Effector CD4-positive, alpha-beta T cell (primary cell): ENCODE measurements around the gene RAB35.

Experiments
- DNase-seq: peaks from one replicate; pipeline ENCODE4 v3.0.0-alpha.2; 2020

RAB35 gene

DNA sequence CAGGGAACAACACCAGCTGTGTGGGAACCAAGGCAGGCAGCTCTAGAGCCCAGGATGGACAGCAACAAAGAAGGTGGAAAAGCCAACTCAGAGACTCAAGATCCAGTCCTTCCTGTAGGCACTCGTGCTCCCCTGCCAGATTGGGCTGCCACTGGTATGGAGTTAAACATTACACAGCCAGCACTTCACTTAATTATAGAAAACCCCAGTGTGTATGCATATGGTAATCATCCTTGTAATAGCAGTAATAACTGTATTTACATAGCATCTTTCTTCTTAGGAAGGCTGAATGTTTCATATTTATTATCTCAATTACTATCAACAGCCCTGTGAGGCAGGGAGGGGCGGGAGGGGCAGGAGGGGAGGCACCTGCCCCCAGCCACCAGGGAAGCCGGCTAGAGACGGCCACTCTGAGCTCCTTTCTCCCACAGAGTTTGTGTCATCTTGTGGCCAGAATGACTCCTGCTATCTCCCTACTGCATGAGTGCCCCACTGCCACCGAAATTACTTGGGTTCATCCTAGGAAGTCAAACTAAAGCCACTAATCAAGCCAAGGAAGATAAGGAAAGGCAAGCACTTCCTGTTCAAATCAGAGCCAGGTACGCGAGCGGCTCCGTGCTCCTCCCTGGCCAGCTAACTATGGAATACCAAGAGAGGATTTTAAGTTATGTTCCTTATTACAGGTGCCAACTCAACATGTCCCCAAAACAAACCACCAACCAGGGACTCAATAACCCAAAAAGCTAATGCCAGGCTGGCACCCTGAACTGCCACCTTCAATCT lies 15.7 kb upstream of the RAB35 start:
- no peak for DNase-seq

DNA sequence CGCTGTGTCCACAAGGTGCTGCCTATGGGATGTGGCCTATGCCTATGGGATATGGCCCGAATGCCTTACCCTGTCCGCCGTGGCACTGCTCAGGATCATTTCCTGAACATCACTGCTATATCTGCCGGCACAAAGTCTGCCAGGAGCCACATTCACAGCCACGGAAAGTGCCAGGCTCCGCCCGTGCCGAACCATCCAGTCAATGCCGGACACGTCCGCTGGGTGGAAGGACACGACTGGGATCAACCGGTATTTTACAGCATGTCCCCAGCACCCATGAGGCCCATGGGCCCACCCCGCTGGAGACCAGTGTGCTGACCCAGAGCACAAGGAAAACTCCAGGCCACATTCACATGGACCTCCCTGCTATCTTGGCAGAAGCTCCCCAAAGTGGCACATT lies 14.6 kb upstream of the RAB35 start:
- no peak for DNase-seq

- no peak for DNase-seq
Observed at GRCh38 chr12:120130011-120130410, 13.5 kb upstream of the RAB35 start.

- no peak for DNase-seq
Observed at GRCh38 chr12:120126635-120127005, 10.1 kb upstream of the RAB35 start.

DNA sequence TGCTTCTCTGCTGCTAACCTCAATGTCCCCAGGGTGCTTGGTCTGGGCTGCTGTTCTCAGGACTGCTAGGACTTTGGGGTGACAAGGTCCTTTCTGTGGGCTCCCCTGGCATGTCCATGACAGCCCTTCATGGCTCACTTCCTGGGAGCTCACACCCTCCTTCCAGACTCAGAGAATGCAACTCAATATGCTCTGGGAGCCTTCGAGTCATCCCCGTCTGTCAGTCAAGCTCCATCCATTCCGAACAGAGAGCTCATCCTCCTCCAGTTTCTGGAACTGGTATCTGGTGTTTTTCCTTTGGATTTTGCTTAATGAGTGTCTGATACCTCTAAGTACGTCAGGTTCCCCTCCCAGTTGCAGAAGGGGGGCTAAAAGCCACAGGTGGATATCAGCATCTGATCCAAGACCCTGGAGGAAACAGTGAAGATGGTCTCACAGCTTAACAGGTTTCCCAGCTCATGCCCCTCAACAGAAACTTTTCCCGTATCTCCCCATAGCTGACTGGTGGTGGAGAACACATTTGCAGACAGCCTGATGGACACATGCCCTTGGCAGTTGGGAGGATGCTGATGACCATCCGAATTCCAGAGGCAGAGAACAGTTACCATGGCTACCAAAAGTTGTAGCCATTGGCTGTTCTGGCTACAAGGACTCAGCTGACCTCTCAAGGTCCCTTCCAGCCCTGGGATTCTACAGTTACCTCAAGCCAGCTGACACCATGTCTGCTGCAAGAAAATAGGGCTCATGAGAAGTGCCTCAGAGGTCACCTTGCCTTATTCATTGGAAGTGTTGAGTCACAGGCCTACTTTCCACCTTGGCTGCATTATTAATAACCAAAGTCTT lies 9.5 kb upstream of the RAB35 start:
- DNase-seq, result no peak

- DNase-seq, result no peak
Observed at GRCh38 chr12:120125029-120125428, 8.5 kb upstream of the RAB35 start.

DNA sequence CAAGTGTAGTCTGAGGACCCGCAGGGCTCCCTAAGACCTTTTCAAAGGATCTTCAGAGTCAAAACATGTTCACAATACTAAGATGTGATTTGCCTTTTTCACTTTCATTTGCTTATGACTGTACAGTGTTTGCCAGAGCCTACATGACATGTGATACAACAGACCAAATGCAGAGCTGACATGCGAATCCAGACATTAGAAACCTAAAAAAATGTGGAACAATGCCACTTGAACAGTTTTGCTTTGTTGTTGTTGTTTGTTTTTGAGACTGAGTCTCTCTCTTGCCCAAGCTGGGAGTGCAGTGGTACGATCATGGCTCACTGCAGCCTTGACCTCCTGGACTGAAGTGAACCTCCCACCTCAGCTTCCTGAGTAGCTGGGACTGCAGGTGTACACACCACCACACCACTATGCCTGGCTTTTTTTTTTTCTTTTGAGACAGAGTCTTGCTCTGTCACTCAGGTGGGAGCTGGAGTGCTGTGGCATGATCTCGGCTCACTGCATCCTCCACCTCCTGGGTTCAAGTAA lies 5.3 kb upstream of the RAB35 start:
- no peak for DNase-seq

GRCh38 chr12:120121343-120121742 lies 4.8 kb upstream of the RAB35 start:
- DNase-seq, result no peak

DNA sequence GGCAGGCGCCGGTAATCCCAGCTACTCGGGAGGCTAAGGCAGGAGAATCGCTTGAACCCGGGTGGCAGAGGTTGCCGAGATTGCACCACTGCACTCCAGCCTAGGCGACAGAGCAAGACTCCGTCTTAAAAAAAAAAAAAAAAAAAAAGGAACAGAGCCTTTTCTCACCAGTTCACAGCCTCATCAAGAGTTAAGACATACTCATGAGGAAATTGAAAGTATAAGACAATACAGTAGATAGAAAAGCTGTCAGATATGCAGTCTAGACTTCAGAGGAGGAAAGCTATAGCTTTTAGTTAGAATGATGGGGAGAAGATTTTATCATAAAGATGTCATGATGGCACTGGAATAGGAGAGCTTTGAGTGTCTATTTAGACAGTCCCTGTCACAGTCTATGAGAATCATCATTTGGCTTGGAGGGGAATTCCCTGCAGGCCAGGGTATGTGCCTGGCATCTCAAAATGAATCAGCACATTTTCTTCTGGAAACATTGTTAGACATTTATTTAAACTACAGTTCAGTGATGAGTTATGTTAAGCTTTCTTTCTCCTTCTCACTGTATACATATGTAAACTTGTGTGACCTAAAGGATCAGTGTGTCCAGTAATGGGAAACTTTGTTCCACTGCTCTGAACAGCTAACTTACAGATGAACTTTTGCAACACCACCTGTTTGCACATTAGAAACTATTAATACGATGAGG lies 2.9 kb upstream of the RAB35 start:
- no peak for DNase-seq

DNA sequence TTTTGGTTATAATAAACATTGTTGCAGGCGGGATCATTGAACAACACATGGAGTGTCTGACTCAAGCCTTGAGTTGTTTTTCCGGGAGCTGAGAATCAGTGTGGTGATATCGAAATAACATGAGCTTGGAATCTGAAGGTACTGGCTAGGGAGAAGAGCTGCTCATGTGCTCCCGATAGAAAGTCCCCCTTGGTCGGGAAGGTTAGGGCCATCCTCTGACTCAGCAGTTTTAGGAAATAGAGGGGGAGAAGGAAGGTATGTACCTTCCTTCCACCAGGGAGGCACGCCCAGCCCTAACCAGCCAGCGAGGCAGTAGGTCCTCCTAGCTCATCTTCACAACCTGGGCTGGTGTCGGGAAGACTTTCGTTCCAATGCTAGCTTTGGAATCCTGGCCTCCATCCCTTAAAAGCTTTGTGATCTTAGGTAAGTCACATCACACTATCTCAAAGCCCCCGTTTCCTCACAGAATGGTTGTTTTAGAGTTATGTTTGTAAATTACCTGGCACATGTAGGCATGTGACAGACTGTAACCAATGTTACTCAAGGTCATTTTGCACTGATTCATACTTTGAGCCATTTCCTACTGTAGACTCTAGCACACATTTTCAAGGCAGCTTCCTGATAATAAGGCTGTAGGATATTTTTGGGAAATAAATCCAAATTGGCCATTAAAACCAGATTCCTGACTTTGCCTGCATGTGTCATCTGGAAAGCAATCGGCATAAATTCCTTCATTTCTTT lies 1.9 kb upstream of the RAB35 start:
- no peak for DNase-seq

- no peak for DNase-seq
Observed at GRCh38 chr12:120117961-120118320, 1.4 kb upstream of the RAB35 start.

- DNase-seq, result peak; percentile 97
Observed at GRCh38 chr12:120116792-120117651, 469 bp upstream of the RAB35 start.

GRCh38 chr12:120115692-120116440 lies 687 bp downstream of the RAB35 start:
- no peak for DNase-seq

DNA sequence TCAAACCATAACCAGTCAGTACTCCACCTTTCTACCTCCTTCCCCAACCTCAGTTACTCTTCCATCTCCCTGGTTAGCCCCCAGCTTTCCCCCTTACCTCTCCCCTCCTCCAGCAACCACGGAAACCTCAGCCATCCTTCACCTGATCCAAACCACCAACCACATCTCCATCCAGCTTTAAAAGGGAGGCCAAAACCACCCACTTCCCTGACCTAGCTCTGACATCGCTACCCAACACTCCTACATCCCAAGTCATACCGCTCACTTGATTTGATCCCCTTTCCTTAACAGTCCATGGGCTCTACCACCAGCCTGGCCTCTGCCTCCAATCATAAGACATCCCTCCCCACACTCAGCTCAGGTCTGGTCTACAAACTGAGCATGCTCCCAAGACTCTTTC lies 1.5 kb downstream of the RAB35 start:
- no peak for DNase-seq

DNA sequence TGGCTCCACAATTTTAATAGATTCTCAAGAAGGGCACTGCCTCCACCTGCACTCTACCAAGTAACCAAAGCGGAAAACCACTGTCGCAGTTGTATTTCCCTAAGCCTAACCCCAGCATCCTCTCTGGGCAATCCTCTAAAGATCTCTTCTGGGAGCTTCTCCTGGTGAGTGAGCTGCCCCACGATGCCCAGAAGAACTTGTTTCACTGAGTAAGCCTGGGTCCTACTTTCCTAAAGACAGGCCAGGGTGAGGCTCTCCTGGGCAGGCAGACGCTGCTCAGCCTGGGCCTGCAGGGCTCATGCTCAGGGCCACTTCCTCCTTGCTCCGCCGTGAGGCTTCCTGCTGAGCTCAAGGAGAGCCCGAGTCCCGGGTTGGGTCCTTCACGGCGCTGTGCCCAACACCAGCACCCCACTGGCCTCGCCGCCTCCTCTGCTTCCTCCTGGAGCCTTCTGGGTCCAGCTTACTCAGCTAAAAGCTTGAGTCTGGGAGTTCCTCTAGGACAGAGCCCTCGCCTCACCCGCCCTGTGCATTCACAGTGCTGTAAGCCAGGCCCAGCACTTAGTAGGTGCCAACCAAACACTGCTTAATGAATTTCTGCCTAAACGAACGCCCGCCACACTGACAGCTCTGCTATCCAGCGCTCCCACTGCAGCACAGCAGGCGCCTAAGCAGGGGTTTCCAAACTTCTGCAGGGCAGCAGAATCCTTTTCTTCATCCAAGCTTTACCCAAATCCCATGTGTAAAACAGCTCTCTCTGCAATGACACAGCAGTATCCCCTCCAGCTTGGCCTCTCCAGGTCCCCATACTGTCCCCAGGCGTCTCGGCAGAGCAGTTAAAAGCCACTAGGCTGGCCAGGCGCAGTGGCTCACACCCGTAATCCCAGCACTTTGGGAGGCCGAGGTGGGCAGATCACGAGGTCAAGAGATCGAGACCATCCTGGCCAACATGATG lies 5.7 kb downstream of the RAB35 start:
- DNase-seq, result peak; percentile 29

DNA sequence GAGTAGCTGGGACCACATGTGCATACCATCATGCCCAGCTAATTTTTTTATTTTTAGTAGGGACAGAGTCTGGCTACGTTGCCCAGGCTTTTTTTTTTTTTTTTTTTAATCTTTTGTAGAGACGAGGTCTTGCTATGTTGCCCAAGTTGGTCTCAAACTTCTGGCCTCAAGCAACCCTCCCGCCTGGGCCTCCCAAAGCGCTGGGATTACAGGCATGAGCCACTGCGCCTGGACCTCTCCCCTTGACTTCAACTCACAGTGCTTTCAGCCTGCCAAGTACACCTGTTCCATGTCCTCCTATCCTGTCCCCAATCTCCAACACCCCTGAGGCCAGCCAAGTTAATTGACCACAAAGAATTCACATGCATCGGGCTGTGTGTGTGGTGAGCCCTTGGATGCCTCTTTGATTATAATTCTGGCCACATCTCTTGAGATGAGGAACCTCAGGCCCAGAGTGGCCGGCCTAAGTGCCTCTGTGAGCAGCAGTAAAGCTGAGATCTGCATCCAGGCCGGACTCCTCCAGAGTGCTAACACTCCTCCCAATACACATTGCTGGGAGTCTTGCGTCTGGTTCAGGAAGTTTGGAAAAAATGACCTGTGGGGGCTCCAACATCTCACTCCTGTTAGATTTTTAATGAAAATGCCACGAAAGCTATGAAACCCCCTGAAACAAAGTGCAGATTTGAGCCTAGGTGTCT lies 6.8 kb downstream of the RAB35 start:
- no peak for DNase-seq

GRCh38 chr12:120106151-120106550 lies 10.4 kb downstream of the RAB35 start:
- no peak for DNase-seq

DNA sequence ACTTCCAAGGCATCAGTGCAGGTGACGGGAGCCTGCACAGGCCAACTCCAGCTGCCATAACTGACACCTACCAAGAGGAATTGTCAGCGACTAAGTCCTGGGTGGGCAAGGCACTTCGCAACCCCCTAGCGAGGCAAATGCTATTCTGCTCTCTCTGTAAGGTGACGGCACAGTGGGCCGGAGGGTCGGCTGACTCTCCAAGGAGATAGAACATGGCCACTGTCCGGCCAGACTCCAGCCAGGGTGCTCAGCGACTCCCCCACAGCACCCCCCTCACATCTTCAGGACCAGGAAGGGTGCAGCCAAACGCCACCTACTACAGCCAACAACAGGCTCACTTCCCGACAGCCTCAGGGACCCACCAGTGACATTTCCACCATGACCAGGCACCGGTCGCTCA lies 13.2 kb downstream of the RAB35 start:
- no peak for DNase-seq

DNA sequence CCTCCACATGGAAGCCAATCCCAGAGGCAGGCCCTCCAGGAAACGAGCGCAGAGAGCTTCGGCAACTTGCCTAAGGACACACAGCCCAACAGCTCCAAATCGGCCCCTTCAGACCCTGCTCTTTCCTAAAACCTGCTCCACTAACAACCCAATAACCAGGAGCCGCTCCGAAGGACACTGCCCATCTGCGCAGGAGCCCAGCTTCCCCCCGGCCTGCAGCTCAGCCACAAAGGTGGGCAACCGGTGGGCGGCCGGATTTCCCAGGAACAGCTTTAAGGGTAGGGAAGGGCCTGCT lies 13.6 kb downstream of the RAB35 start:
- DNase-seq, result no peak
